Choroid plexus epithelial cell (primary cell): Measurements from ENCODE around the gene GALNT6.

Experiments
- DNase-seq: peaks from one replicate; pipeline ENCODE4 v3.0.0-alpha.2; 2010; ENCODE audit warnings: low read depth
- H3K4me3 ChIP-seq: 2 replicates; pipeline ENCODE4 v1.5.1; 2011; ENCODE audit warnings: low read depth, mild to moderate bottlenecking, control low read depth, low read length, moderate library complexity
- TF ChIP-seq, protein P1 (sequence below): conservative IDR thresholded peaks from 2 replicates; pipeline ENCODE4 v1.5.1; 2011; ENCODE audit warnings: low read depth, mild to moderate bottlenecking, control low read depth, inconsistent platforms, low read length, moderate library complexity

The GALNT6 gene

DNA sequence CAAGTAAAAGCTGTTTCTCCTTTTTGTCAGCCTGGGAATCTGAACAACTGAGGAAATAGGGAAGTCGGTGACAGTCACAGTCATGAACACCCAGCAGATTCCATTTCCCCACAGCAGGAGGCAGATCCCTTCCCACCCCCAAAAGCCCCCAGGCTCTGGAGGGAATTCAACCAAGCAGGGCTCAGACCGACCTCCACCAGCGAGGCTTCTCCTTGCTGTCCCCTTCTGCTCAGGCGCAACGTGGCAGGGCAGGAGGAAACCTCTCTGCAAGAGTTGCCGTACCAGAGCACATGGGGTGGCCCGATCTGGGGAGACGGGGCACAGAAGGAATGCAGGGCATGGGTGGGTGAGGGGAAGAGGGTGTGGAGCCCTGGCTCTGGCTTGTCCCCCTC lies 319 bp downstream of the GALNT6 start:
- TF ChIP-seq, protein P1, sequence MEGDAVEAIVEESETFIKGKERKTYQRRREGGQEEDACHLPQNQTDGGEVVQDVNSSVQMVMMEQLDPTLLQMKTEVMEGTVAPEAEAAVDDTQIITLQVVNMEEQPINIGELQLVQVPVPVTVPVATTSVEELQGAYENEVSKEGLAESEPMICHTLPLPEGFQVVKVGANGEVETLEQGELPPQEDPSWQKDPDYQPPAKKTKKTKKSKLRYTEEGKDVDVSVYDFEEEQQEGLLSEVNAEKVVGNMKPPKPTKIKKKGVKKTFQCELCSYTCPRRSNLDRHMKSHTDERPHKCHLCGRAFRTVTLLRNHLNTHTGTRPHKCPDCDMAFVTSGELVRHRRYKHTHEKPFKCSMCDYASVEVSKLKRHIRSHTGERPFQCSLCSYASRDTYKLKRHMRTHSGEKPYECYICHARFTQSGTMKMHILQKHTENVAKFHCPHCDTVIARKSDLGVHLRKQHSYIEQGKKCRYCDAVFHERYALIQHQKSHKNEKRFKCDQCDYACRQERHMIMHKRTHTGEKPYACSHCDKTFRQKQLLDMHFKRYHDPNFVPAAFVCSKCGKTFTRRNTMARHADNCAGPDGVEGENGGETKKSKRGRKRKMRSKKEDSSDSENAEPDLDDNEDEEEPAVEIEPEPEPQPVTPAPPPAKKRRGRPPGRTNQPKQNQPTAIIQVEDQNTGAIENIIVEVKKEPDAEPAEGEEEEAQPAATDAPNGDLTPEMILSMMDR = no peak
- H3K4me3 ChIP-seq = peak overlapping the region; percentile 60
- no peak for DNase-seq

DNA sequence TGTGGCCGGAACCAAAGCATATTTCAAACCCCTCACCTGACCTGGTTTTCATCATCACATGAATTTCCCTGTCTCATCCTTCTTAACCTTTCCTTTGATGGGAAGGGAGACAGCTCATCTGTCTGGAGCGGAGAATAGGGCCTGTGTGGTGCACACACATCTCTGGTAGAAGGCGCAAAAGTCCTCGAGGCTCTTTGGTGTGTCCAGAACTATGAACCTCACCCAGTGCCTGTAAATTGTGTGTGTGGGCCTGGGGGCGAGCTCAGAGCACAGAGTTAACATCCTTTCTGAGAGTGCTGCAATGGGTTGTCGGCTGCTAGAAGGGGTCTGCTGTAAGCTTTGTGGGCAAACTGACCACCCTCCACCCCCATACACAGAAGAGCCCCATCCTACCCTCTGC lies 749 bp downstream of the GALNT6 start:
- TF ChIP-seq, protein P1 = no peak
- H3K4me3 ChIP-seq = no peak overlapping the region
- DNase-seq = no peak

DNA sequence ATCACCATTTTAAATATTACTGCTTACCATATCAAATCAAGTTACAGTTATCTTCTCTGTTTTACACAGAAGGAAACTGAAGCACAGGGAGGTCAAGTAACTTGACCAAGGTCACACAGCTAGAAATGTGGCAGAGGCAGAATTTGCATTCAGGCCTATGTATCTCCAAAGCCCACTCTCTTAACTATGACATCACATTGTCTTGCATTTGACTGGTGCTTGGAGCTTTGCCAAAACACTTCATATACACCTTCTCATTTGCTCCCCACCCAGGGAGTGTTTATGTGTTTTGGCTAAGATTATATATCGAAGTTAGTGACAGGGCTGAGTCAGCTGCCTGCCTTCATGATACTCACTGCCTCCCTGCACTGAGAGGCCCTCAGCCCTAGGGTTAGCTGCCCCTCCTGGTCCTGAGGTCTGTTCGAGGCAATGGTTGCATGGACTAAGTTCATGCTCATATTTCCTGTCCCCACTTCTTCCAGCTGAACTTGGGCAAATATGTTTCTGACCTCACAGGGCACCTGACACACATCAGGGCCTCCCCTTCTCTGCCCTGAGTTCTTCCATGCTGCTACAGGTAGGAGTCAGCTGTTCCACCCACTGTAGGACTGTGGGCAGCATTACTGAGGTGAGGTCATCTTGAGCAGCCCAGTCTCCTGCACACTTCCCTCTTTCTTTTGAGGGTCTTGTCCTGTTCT lies 1.8 kb downstream of the GALNT6 start:
- TF ChIP-seq, protein P1 = no peak
- H3K4me3 ChIP-seq = no peak overlapping the region
- DNase-seq = peak; percentile 52

DNA sequence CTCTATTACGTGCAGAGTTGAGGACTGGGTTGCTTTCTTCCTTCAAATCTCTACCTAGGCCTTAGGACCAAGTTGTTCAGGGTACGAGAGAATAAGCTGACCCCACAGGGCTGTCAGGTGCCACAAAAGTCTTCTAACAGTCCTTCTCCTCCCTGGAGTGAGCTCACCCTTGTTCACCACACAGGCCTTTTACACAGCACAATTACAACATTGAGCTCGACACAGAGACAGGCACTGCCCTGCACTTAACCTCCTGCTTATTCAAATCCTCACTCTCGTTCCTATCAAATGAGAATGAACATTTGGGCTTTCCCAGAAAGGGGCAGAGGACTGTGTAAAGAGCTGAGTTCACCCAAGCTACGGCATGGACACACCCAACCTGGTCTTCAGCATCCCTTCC lies 2.4 kb downstream of the GALNT6 start:
- TF ChIP-seq, protein P1 = no peak
- DNase-seq = peak; percentile 28
- H3K4me3 ChIP-seq = no peak overlapping the region

DNA sequence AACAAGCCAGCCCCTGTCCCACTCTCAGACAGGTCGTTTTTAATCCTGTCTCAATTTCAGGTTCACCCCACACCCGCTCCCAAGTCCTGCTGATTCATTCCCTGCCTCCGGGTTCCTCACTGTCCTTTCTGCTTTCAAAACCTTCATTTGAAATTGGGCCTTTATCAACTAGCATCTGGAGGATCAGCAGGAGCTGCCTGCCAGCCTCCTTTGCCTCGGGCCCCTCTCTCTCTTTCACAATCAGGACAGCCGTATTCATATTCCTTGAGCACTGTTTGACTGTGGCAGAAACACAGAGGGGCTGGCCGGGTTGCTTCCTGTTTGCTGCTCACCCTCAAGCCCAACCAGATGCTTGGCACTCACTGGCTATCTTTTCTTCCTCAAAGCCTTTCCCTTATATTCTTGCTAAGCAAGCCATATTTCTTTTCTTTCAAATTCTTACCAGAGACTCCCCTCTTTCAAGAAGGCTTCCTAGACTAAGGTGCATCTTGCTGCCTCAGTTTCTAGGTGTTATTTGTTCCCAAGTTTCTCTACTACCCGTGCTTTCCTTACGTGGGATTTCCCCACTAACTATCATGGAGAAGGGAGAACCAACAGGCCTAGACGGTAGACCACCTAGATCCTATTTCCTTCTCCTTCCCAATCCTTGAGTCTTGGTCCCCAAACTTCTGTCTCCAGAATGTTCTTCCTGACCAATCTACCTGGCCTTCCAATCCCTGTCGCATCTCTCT lies 3.0 kb downstream of the GALNT6 start:
- peak; percentile 61 for DNase-seq
- no peak overlapping the region for H3K4me3 ChIP-seq
- TF ChIP-seq, protein P1 = no peak

DNA sequence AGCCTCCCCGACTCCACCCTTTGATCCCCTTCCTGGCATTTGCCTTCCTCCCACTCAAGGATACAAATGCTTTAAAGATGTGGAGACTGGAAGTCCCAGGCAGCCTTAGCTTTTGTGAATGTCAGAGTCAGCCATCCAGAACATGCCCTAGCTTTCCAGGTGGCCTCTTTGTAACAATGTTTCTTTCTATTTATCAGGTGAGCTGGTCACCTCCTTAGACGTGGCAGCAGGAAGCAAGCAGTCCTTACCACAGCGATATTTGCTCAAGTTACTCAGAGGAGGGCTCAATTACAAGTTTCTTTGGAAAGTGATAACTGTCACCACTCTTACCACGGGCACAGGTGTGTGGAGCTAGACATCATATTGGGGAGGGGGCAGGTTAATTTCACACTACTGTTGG lies 4.9 kb downstream of the GALNT6 start:
- TF ChIP-seq, protein P1 = no peak
- DNase-seq = no peak
- H3K4me3 ChIP-seq = no peak overlapping the region

DNA sequence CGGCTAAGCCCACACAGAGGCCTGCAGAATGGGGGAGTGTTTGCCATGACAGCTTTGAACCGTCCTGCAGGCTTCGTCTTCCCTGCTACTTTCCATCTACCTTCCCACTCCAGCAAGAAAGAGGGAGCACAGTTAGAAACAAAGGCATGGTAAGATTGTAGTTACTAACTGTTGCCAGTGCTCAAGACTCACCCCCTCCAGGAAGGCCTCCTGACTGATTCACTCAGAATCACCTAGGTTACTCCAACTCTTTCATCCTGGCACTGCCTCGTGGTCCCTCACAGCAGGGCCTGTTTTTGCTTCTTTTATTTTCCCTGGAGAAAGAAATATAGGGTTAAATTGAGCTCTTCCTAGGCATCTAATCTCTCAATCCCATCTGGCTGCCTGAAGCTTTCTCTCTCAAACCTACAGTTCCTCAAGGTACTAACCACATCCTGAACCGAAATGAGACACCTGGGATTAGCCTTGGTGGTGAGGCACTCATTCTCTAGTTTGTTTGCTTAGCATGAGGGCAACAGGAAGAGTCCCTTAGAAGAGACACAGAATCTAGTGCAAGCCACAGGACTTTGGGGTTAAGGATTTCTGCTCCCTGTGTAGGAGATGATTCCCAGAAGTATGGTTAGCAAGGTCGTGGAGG lies 7.8 kb downstream of the GALNT6 start:
- TF ChIP-seq, protein P1 = no peak
- no peak overlapping the region for H3K4me3 ChIP-seq
- no peak for DNase-seq
